ENCODE results near the gene SPTBN1. TPM values are rescaled to one million over a fixed set of nuclear protein-coding genes. Genes with fewer than 3 reads are reported as not detected.

The SPTBN1 gene
- total and polyA plus RNA-seq, 9 of the 15 experiments (the other 6 are each of a cell fraction or from before 2014, with no cell fraction given): 8.9 to 66.8 (median 31.4) TPM

DNA sequence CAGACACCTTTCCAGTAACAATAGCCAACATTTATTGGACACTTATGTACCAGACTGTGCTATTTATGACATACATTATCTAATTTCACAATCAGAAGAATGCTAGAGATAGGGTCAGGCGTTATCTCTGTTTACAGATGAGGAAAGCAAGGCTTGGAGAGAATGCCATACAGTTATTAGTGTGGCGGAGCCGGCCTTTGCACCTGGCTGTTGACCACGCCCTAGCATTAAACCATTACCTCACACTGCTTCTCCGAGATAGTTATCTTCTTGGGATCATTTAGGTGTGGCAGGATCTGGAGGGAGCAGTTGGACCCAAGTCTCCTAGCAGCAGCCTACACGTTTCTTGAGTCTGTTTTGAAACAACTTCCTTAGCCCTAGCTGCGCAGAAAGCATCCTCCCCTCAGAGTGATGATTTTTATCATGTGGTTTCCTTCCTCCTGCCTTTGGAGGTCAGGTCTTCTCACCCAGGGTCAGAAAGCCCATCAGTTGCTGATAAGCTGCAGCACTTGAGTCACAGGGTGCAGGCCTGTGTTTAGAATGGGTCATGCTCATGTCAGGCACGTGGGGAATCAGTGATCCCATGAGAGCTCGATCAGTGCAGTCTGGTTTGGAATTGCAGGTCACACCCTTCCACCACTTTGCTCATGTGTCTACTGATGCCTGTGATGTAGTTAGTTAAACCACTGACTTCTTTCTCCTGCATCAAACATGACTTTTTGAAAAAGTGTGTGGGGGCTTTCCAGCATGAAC, 118.2 kb downstream of the SPTBN1 start (continued):
- TF ChIP-seq RFX1 (IDR thresholded peaks at IDR 0.05) (peak; percentile 34; the same call in 1 of the 2 replicates), MBD2 (IDR thresholded peaks at IDR 0.05; ENCODE audit: borderline replicate concordance, low read depth) (0 out of 2 replicates have a peak, but pooled peaks have one; percentile 29), ZNF134 (CRISPR knock-in tag; conservative IDR thresholded peaks at IDR 0.05) (no peak), ATF7 (IDR thresholded peaks at IDR 0.05) (peak; percentile 77; the same call in 1 of the 2 replicates), NR2C2 (CRISPR knock-in tag; IDR thresholded peaks at IDR 0.05) (peak; percentile 52; the same call in 1 of the 2 replicates), NR2C2 (tag; IDR thresholded peaks at IDR 0.05) (peak; percentile 94), TBP (optimal IDR thresholded peaks at IDR 0.05; ENCODE audit: low read depth, low read length) (no peak), FOS (IDR thresholded peaks at IDR 0.05; ENCODE audit: extremely low read depth, insufficient read length) (no peak), NFRKB (IDR thresholded peaks at IDR 0.05; ENCODE audit: low read depth) (no peak), MAFK (IDR thresholded peaks at IDR 0.05; ENCODE audit: low read length) (no peak), KLF13 (tag; IDR thresholded peaks at IDR 0.05; ENCODE audit: borderline replicate concordance, low read depth) (peak; percentile 43; the same call in 1 of the 2 replicates), CBX3 (IDR thresholded peaks at IDR 0.05; ENCODE audit: borderline replicate concordance in 1 of 2, low read length in 2 of 2) (peak in 1 of 2 experiments; percentile 71; a peak in 1 of 3 replicates), HDAC1 (IDR thresholded peaks at IDR 0.05) (peak in 1 of 2 experiments; percentile 88; a peak in 2 of 4 replicates)
- TF ChIP-seq, protein P1, sequence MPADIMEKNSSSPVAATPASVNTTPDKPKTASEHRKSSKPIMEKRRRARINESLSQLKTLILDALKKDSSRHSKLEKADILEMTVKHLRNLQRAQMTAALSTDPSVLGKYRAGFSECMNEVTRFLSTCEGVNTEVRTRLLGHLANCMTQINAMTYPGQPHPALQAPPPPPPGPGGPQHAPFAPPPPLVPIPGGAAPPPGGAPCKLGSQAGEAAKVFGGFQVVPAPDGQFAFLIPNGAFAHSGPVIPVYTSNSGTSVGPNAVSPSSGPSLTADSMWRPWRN (IDR thresholded peaks at IDR 0.05; ENCODE audit: low read depth): peak; percentile 95
- TF ChIP-seq, protein P2, sequence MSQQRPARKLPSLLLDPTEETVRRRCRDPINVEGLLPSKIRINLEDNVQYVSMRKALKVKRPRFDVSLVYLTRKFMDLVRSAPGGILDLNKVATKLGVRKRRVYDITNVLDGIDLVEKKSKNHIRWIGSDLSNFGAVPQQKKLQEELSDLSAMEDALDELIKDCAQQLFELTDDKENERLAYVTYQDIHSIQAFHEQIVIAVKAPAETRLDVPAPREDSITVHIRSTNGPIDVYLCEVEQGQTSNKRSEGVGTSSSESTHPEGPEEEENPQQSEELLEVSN (IDR thresholded peaks at IDR 0.05; ENCODE audit: borderline replicate concordance in 1 of 2, extremely low read depth in 1 of 2, insufficient read depth in 1 of 2, insufficient read length in 1 of 2, low read depth in 1 of 2, low read length in 1 of 2, poor library complexity in 1 of 2, severe bottlenecking in 1 of 2): peak; percentile 65 to 80
- TF ChIP-seq, protein P3, sequence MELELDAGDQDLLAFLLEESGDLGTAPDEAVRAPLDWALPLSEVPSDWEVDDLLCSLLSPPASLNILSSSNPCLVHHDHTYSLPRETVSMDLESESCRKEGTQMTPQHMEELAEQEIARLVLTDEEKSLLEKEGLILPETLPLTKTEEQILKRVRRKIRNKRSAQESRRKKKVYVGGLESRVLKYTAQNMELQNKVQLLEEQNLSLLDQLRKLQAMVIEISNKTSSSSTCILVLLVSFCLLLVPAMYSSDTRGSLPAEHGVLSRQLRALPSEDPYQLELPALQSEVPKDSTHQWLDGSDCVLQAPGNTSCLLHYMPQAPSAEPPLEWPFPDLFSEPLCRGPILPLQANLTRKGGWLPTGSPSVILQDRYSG (tag; conservative IDR thresholded peaks at IDR 0.05; ENCODE audit: low read depth): no peak
- TF ChIP-seq, protein P4, sequence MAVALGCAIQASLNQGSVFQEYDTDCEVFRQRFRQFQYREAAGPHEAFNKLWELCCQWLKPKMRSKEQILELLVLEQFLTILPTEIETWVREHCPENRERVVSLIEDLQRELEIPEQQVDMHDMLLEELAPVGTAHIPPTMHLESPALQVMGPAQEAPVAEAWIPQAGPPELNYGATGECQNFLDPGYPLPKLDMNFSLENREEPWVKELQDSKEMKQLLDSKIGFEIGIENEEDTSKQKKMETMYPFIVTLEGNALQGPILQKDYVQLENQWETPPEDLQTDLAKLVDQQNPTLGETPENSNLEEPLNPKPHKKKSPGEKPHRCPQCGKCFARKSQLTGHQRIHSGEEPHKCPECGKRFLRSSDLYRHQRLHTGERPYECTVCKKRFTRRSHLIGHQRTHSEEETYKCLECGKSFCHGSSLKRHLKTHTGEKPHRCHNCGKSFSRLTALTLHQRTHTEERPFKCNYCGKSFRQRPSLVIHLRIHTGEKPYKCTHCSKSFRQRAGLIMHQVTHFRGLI (CRISPR knock-in tag; IDR thresholded peaks at IDR 0.05): 0 out of 2 replicates have a peak, but pooled peaks have one; percentile 39
- TF ChIP-seq, protein P5, sequence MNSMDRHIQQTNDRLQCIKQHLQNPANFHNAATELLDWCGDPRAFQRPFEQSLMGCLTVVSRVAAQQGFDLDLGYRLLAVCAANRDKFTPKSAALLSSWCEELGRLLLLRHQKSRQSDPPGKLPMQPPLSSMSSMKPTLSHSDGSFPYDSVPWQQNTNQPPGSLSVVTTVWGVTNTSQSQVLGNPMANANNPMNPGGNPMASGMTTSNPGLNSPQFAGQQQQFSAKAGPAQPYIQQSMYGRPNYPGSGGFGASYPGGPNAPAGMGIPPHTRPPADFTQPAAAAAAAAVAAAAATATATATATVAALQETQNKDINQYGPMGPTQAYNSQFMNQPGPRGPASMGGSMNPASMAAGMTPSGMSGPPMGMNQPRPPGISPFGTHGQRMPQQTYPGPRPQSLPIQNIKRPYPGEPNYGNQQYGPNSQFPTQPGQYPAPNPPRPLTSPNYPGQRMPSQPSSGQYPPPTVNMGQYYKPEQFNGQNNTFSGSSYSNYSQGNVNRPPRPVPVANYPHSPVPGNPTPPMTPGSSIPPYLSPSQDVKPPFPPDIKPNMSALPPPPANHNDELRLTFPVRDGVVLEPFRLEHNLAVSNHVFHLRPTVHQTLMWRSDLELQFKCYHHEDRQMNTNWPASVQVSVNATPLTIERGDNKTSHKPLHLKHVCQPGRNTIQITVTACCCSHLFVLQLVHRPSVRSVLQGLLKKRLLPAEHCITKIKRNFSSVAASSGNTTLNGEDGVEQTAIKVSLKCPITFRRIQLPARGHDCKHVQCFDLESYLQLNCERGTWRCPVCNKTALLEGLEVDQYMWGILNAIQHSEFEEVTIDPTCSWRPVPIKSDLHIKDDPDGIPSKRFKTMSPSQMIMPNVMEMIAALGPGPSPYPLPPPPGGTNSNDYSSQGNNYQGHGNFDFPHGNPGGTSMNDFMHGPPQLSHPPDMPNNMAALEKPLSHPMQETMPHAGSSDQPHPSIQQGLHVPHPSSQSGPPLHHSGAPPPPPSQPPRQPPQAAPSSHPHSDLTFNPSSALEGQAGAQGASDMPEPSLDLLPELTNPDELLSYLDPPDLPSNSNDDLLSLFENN (IDR thresholded peaks at IDR 0.05; ENCODE audit: low read depth in 2 of 2, low read length in 2 of 2): 0 out of 4 replicates have a peak, but pooled peaks of 1 of the 2 experiments have one; percentile 33

Data from K562 (cell line).